Fibroblast of lung (primary cell): ENCODE measurements around the gene CLCNKB. TPM values are rescaled to one million over a fixed set of nuclear protein-coding genes. Genes with fewer than 3 reads are reported as not detected.
"Not testable (repeated sequence)": the region's sequence is repeated elsewhere in the genome, so short reads cannot be mapped to it uniquely, and the experiment has no call there.

Source experiments
- DNase-seq, 2 donors: peaks; one replicate each; pipeline versions ENCODE4 v3.0.0 to v3.0.0-alpha.2; 2010; ENCODE audit warnings: low read depth in 2 of 2
- H2AFZ ChIP-seq: 2 replicates; pipeline ENCODE4 v1.5.1; 2012; ENCODE audit warnings: low read length, control low read depth, inconsistent platforms
- H3K27ac ChIP-seq: 2 replicates; pipeline ENCODE4 v1.5.1; 2011; ENCODE audit warnings: low read length, control low read depth; ENCODE audit not compliant: insufficient read depth
- H3K27me3 ChIP-seq: 2 replicates; pipeline ENCODE4 v1.5.1; 2011; ENCODE audit warnings: mild to moderate bottlenecking, low read length; ENCODE audit not compliant: control insufficient read depth, insufficient read depth
- H3K36me3 ChIP-seq: 2 replicates; pipeline ENCODE4 v1.5.1; 2011; ENCODE audit warnings: low read length; ENCODE audit not compliant: control insufficient read depth, insufficient read depth
- H3K4me1 ChIP-seq: 2 replicates; pipeline ENCODE4 v1.5.1; 2011; ENCODE audit warnings: low read length; ENCODE audit not compliant: control insufficient read depth, insufficient read depth; ENCODE audit errors: extremely low read depth
- H3K4me2 ChIP-seq: 2 replicates; pipeline ENCODE4 v1.5.1; 2011; ENCODE audit warnings: low read length, control low read depth; ENCODE audit not compliant: insufficient read depth; ENCODE audit errors: extremely low read depth
- H3K4me3 ChIP-seq, 4 experiments: fragments of 200-600 bp in 1 of 4; sonication (generic) in 1 of 4; replicated peaks in 1 of 4; 2 replicates each; pipeline ENCODE4 v1.5.1; 2011 to 2016; ENCODE audit warnings: low read length in 4 of 4, low read depth in 3 of 4, mild to moderate bottlenecking in 3 of 4, control low read depth in 2 of 4, inconsistent platforms in 1 of 4, mixed read lengths in 1 of 4; ENCODE audit not compliant: insufficient read depth in 1 of 4; ENCODE audit errors: control extremely low read depth in 1 of 4
- H3K79me2 ChIP-seq: 2 replicates; pipeline ENCODE4 v1.5.1; 2012; ENCODE audit warnings: mild to moderate bottlenecking, low read length, inconsistent platforms; ENCODE audit not compliant: control insufficient read depth, insufficient read depth
- H3K9ac ChIP-seq: 2 replicates; pipeline ENCODE4 v1.5.1; 2011; ENCODE audit warnings: mild to moderate bottlenecking, low read length, control low read depth; ENCODE audit not compliant: insufficient read depth
- H3K9me3 ChIP-seq: 2 replicates; pipeline ENCODE4 v1.5.1; 2012; ENCODE audit warnings: low read depth, low read length; ENCODE audit not compliant: control insufficient read depth, insufficient read depth
- H4K20me1 ChIP-seq: 2 replicates; pipeline ENCODE4 v1.5.1; 2011; ENCODE audit warnings: low read length; ENCODE audit not compliant: control insufficient read depth, insufficient read depth; ENCODE audit errors: extremely low read depth
- EZH2 ChIP-seq: IDR thresholded peaks from 2 replicates; pipeline ENCODE4 v1.5.1; 2012; ENCODE audit warnings: low read length, control low read depth, mild to moderate bottlenecking; ENCODE audit errors: missing control alignments
- polyA plus RNA-seq, 2 donors: library from polyadenylated mRNA; depleted of rRNA in 1 of 2; stranded (reverse) in 1 of 2; unstranded in 1 of 2; fragments of >200 nt; gene quantifications; 2 replicates each; pipeline ENCODE4 v1.2.1, GENCODE V29; 2011 to 2012; ENCODE audit warnings: missing spikeins in 1 of 2
- total RNA-seq: library from RNA; depleted of rRNA; stranded (reverse); fragments of >200 nt; gene quantifications from 2 replicates; pipeline ENCODE4 v1.2.1, GENCODE V29; 2014
- TF ChIP-seq, protein P1 (sequence below), 2 donors: IDR thresholded peaks in 1 of 2; conservative IDR thresholded peaks in 1 of 2; 1 replicate in 1 of 2; 2 replicates in 1 of 2; pipeline ENCODE4 v1.5.1; 2011 to 2012; ENCODE audit warnings: low read length in 2 of 2, control low read depth in 1 of 2, inconsistent platforms in 1 of 2, low read depth in 1 of 2, mild to moderate bottlenecking in 1 of 2

CLCNKB gene
- total and polyA plus RNA-seq, 2 donors (not counting 1 experiment from before 2014, with no cell fraction given) = 0.09 to 0.33 TPM

DNA sequence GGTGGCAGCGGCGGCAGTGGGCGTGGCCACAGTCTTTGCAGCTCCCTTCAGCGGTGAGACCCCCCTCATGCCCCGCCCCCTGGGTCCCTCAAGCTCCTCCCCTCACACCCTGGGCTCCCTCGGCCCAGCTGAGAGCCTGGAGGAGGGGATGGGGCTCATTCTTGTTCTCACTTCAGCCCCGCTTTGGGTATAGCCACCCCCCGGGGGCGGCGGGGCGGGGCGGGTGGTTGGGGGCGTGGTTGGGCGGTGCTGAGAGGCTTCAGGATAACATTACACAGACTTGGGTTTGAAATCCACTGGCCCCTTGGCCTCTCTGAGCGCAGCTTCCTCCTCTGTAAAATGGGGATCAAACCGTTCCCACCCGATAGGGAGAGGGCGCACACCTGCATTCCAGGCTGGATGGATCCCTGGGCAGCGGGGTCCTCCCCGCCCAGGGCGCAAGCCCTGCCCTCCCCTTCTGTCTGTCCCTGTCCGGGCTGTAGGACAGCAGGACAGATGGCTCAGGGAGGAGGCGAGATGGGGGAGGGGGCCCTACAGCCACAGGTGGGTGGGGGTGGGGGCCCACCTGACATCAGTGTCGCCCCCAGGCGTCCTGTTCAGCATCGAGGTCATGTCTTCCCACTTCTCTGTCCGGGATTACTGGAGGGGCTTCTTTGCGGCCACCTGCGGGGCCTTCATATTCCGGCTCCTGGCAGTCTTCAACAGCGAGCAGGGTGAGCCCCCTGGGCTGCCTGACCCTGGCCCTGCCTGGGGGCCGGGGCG is 16.7 kb upstream of the CLCNKB start:
- H3K4me3 ChIP-seq = no peak overlapping the region
- H3K9ac ChIP-seq = no peak overlapping the region
- no peaks in the 10 kb centered on the region for H3K4me1 ChIP-seq
- H2AFZ ChIP-seq = no peak overlapping the region
- no peaks in the 10 kb centered on the region for H3K79me2 ChIP-seq
- no peaks in the 10 kb centered on the region for H4K20me1 ChIP-seq
- H3K27ac ChIP-seq = no peak overlapping the region
- H3K36me3 ChIP-seq = no peaks in the 10 kb centered on the region
- DNase-seq = no peak
- no peaks in the 10 kb centered on the region for H3K27me3 ChIP-seq
- no peaks in the 10 kb centered on the region for H3K9me3 ChIP-seq
- no peak overlapping the region for H3K4me2 ChIP-seq
- no peak for TF ChIP-seq EZH2
- TF ChIP-seq, protein P1, sequence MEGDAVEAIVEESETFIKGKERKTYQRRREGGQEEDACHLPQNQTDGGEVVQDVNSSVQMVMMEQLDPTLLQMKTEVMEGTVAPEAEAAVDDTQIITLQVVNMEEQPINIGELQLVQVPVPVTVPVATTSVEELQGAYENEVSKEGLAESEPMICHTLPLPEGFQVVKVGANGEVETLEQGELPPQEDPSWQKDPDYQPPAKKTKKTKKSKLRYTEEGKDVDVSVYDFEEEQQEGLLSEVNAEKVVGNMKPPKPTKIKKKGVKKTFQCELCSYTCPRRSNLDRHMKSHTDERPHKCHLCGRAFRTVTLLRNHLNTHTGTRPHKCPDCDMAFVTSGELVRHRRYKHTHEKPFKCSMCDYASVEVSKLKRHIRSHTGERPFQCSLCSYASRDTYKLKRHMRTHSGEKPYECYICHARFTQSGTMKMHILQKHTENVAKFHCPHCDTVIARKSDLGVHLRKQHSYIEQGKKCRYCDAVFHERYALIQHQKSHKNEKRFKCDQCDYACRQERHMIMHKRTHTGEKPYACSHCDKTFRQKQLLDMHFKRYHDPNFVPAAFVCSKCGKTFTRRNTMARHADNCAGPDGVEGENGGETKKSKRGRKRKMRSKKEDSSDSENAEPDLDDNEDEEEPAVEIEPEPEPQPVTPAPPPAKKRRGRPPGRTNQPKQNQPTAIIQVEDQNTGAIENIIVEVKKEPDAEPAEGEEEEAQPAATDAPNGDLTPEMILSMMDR (conservative IDR thresholded peaks at IDR 0.05 in 1 of 2, IDR thresholded peaks at IDR 0.05 in 1 of 2; ENCODE audit: low read depth in 1 of 2, low read length in 2 of 2) = no peak

DNA sequence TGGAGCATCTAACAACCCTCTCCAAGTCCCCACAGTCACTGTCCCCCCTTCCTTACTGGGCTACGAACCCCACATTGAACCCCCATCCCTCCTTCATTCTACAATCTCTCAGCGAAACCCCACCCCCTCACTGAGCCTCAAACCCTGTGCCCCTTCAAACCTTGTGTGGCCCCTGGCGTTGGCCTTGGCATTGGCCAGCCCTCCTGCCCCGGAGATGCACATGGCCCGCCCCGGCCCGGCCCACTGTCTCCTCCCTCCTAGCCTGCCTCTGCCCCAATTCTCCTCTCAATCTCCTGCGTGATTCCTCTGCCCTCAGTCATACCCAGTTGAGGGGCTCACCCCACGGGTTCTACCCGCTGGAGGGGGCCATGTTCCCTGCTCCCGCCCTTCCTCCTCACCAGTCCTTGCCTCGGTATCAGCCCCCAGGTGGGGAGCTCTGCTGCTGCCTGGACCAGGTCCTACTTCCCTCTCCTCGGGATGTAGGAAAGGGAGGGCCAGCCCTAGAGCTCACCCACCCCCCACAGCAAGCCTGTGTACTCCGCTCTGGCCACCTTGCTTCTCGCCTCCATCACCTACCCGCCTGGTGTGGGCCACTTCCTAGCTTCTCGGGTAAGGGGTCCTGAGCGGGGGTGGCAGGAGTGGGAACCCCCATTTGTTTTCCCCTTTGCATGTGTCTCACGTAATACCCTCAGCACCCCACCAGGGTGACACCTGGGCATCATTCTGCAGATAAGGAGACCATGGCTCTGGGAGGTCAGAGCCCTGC is 15.2 kb upstream of the CLCNKB start:
- Histone ChIP-seq H3K27me3 (no peaks in the 10 kb centered on the region), H3K9ac (no peak overlapping the region), H3K36me3 (no peaks in the 10 kb centered on the region), H4K20me1 (no peaks in the 10 kb centered on the region), H3K4me1 (no peaks in the 10 kb centered on the region), H3K79me2 (no peaks in the 10 kb centered on the region), H3K4me2 (no peak overlapping the region), H2AFZ (no peak overlapping the region), H3K27ac (no peak overlapping the region), H3K4me3 (no peak overlapping the region), H3K9me3 (no peaks in the 10 kb centered on the region)
- no peak for TF ChIP-seq EZH2
- TF ChIP-seq, protein P1 (conservative IDR thresholded peaks at IDR 0.05 in 1 of 2, IDR thresholded peaks at IDR 0.05 in 1 of 2; ENCODE audit: low read depth in 1 of 2, low read length in 2 of 2) = no peak
- no peak for DNase-seq

DNA sequence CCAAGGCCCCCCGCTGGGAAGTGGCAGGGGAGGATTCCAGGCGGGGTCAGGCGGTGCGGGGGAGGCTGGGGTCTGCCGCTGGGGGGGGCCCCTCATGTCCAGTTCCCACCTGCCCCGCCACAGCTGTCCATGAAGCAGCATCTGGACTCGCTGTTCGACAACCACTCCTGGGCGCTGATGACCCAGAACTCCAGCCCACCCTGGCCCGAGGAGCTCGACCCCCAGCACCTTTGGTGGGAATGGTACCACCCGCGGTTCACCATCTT is 14.6 kb upstream of the CLCNKB start:
- not testable (repeated sequence) for H3K27me3 ChIP-seq, H3K27ac ChIP-seq, H3K9me3 ChIP-seq, H3K4me1 ChIP-seq, H3K9ac ChIP-seq, H3K4me3 ChIP-seq, H3K79me2 ChIP-seq, H3K36me3 ChIP-seq, DNase-seq, H4K20me1 ChIP-seq, H2AFZ ChIP-seq, H3K4me2 ChIP-seq
